Choroid plexus epithelial cell (primary cell): ENCODE measurements around the gene NFIC.

ENCODE experiments used
- DNase-seq: peaks from one replicate; pipeline ENCODE4 v3.0.0-alpha.2; 2010; ENCODE audit warnings: low read depth
- H3K4me3 ChIP-seq: 2 replicates; pipeline ENCODE4 v1.5.1; 2011; ENCODE audit warnings: low read depth, mild to moderate bottlenecking, control low read depth, low read length, moderate library complexity
- CTCF ChIP-seq: conservative IDR thresholded peaks from 2 replicates; pipeline ENCODE4 v1.5.1; 2011; ENCODE audit warnings: low read depth, mild to moderate bottlenecking, control low read depth, inconsistent platforms, low read length, moderate library complexity

Gene NFIC

GRCh38 chr19:3459965-3460582 lies 93.7 kb downstream of the NFIC start:
- no peak overlapping the region for H3K4me3 ChIP-seq

GRCh38 chr19:3462991-3463713 lies 96.8 kb downstream of the NFIC start:
- TF ChIP-seq CTCF, result no peak
- no peak for DNase-seq
- no peak overlapping the region for H3K4me3 ChIP-seq

More at GRCh38 chr19:3459965-3460582, 93.7 kb downstream of the NFIC start:
- DNase-seq, result no peak
- TF ChIP-seq CTCF, result no peak

- no peak for DNase-seq
- no peak overlapping the region for H3K4me3 ChIP-seq
- TF ChIP-seq CTCF, result no peak
These were observed 97.6 kb downstream of the NFIC start for GRCh38 chr19:3463714-3464586.

- TF ChIP-seq CTCF, result no peak
- DNase-seq, result no peak
- no peak overlapping the region for H3K4me3 ChIP-seq
These were observed 98.3 kb downstream of the NFIC start for GRCh38 chr19:3464587-3465235.

GRCh38 chr19:3465552-3465951 lies 99.2 kb downstream of the NFIC start:
- TF ChIP-seq CTCF, result no peak
- no peak for DNase-seq

GRCh38 chr19:3466635-3467034 lies 100.3 kb downstream of the NFIC start:
- no peak for TF ChIP-seq CTCF
- H3K4me3 ChIP-seq, result no peak overlapping the region
- no peak for DNase-seq

More at GRCh38 chr19:3465552-3465951, 99.2 kb downstream of the NFIC start:
- no peak overlapping the region for H3K4me3 ChIP-seq
